Stimulated activated CD4-positive, alpha-beta T cell treated with anti-CD3 and anti-CD28 coated beads, TNF-alpha, amount 100 ng/mL, for 1 hour (primary cell): ENCODE measurements around the gene FAM20C.

Experiments
- DNase-seq, 3 donors: peaks; one replicate each; pipeline ENCODE4 v3.0.0-alpha.2; 2020; ENCODE audit warnings: low read depth in 3 of 3, low spot score in 1 of 3

FAM20C gene

DNA sequence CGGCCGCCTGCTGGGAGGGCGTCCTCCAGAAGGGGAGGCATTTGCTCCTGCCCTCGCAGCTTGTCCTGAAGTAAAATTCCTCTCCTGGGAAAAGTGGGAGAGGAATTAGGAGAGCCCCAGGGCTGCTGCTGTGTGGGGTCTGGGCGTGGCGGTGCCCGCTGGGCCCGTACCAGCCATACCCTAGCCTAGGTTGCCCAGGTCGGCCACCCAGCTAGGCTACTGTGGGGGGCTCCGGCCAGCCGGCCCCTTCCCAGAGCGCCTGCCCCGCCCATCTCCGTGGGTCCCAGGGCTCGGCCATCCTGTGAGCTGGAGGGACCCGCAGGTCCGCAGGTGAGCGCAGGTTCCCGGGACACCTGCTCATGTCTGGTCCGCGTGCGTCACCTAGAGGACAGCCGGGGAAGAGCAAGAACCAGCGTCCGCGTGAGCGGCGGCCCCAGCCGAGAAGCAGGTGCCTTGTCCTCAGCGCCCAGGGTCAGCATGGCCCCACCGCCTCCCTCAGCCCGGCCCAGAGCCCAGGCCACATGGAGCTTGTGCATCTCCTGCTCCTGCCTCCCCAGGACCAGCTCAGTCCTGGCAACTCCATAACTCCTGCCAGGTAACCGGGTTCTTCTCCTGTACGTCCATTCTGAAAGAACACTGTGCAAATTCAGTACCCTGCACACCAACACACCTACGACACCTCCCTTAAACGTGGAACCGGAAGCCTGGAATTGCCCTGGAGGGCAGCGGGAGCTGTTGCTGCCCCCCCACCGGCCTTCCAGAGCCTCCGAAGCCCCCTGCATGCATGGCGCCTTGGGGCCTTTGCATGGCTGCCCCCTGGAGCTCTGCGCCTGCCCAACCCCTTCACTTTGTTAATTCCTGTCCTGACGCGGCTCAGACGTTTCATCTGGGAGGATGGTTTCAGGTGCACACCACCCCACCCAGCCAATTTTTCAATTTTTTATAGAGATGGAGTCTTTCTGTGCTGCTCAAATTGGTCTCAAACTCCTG is 74.8 kb downstream of the FAM20C start:
- no peak for DNase-seq

DNA sequence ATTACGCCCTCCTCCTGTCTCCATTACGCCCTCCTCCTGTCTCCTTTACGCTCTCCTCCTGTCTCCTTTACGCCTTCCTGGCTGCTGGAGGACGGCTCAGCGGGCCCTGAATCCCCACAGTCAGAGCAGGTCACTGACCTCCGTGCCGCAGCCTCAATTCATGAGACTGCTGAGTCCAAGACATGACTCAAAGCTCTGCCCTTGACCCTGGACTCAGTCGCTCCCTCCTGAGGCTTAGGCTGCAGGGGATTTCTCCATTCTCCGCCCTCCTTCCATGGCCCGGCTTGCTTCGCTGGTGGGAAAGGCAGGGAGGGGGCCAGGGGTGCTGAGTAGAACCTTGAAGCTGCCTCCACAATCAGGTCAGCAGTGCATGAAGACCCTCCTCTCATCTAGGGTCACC is 76.6 kb downstream of the FAM20C start:
- DNase-seq: no peak

- no peak for DNase-seq
Measured at GRCh38 chr7:269721-270120, 77.3 kb downstream of the FAM20C start.

DNA sequence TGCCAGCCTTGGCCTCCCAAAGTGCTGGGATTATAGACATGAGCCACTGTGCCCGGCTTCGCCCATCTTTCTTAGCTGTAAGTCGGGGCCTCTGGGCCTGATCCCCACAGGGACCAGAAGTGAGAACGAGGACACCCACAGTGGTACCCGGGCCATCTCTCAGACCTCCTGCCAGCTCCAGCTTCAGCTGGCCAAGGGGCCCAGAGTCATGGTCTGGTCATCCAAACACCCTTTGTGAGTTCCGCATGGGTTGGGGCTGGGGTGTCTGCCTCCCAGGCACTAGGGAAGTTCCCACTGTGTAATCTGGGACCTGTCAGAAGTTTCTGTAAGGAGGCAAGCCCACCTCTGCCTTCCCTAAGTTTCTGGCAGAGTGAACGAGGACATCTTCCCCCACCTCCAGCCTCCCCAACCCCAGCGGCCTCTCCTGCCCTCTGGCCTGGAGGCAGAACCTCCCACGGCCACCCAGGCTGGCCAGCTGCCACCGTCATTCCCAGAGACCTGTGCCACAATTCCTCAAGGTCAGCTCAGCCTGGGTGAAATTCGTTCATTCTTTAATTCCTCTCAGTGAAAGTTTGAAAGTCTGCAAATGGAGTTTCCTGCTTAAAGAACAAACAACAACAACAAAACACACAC is 78.1 kb downstream of the FAM20C start:
- no peak for DNase-seq

DNA sequence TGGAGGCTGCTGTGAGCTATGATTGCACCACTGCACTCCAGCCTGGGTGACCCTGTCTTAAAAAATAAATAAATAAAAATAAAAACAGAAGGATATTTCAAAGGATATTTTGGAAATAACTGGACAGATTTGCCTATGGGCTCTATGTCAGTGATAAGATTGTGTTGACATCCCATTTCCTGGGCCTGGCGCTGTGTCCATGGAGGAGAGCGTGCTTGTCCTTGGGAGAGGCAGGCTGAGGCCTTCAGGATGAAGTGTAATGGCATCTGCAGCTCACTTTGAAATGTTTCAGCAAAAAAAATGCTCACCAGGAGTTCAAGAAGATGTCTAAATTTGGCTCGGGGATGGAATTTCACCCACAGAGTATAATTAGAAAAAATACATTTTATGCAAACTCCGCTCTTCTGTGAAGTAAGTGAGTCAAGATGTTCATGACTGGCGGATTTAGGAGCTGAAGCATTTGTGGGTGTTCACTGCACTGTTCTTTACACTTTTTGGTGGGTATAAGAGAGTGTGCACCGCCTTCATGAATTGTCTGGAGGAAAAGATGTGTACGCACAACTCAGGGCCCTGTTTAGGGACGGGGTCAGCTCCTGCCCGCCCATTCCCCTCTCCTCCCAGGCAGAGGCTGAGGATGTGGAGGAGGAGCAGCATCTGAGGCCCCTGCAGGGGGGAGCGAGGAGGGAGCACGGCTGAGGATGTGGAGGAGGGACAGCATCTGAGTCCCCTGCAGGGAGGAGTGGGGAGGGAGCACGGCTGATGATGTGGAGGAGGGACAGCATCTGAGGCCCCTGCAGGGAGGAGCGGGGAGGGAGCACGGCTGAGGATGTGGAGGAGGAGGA is 79.1 kb downstream of the FAM20C start:
- no peak for DNase-seq

GRCh38 chr7:272108-272615 is 79.8 kb downstream of the FAM20C start:
- no peak for DNase-seq

DNA sequence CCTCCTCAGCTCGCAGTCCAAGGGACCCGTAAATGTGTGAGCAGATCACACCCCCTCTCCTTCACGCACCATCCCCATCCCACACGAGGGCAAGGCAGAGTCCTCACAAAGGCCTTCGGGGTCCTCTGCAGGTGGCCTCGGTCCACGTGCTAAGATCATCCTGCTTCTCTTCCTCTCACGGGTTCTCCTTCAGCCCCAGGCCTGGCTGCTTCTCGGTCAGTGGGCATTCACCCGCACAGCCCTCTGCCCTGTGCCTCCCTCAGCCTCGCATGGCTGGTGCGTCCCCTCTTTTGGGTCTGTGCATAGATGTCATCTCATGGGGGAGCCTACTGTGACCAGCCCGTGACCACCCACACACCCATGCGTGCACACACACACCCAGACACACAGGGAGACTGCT is 80.3 kb downstream of the FAM20C start:
- DNase-seq: no peak

DNA sequence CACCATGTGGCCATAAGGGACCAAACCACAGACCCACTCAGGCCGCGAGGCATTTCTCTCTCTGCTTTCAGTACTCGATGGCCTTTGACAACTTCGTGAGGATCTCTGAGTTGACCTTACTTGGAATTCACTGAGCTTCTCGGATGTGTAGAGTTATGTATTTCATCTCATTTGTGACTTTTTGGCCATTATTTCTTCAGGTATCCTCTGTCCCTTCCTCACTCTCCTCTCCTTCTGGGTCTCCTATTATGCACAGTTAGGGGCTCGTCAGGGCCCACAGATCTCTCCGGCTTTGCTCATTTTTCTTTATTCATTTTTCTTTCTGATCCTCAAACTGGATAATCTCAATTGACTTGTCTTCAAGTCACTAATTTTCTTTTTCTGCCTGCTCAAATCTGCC is 81.0 kb downstream of the FAM20C start:
- DNase-seq: no peak

DNA sequence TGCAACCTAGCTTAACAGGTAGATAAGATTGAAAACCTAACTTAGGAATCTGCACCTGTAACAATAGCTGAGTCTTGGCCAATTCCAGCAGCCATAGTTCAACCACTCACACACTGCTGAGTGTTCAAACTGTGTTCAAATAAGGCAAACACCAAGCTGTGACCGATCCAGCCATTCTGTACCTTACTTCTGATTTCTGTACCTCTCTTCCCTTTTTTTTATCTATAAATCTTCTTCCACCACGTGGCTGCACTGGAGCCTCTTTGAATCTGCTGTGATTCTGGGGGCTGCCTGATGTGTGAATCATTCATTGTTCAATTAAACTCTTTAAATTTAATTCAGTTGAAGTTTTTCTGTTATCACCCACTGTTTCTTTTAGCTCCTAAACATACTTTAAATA is 81.9 kb downstream of the FAM20C start:
- DNase-seq: no peak

- no peak for DNase-seq
Measured at GRCh38 chr7:276230-276835, 84.0 kb downstream of the FAM20C start.

DNA sequence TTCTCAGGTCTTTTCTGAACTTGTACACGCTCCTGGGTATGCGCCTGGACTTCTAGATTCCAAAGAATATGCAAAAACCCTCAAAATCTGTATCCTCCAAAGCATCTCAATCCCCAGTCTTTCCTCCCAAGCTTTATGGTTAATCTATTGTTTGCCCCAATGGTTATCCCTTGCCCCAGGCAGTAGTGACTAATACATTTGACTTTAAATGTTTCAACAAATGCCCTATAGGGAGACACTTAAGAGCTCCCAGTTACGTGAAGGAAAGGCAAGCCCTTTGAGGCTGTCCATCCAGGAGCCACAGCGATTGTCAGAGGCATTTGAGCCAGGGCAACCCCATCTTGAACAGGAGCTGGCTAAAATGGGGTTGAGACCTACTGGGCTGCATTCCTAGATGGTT is 84.9 kb downstream of the FAM20C start:
- DNase-seq: no peak

DNA sequence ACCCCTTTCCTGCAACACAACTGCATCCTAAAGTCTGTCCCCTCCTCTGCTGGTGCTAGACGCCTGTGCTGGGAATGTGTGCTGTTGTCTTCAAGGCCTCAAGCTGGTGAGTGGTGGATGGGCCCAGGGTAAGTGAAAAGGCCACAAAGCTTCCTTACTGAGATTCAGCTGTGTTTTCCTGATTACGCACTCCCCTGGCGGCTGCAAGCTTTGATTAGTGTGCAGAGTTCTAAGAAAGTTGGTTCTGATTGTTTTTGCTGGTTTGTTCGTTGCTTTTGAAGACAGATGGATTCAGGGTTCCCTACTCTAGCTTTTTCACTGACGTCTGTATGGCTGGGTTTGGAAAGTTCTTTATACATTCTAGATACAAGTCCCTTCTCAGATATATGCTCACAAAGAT is 85.7 kb downstream of the FAM20C start:
- no peak for DNase-seq

DNA sequence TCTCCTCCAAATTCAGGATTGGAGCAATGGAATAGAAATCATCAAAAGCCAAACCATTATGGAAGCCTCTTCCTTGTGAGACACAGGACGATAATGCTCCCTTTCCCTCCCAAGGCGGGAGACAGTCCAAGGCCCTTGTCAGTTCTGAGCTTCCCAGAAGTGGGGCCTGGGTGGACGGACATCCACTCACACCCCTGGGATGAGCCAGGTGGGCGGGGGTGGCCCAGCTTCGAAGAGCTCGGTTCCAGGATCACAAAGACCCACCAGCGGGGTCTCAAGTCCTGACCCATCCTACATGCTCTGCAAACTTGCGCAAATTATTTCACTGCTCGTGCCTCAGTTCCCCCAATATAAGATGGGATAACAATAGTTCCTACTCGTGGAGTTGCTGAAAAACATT is 87.5 kb downstream of the FAM20C start:
- no peak for DNase-seq

DNA sequence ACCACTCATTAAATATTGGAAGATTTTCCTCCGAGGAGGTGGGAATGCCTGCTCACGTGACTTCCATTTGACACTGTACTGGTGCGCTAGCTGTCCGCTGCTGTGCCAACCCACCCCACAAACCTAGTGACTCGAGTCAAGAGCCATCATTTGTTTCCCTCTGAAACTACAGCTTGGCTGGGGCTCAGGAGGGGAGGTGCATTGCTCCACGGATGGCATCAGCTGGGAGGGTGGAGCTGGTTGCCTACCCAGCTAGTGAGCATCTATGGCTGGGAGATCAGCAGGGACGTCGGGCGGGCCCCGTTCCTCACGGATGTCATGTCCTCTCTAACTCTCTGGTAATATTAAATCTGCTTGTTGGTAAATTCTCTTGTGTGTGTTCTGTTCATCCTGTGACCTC is 88.1 kb downstream of the FAM20C start:
- no peak for DNase-seq

- no peak for DNase-seq
Measured at GRCh38 chr7:281637-282036, 89.3 kb downstream of the FAM20C start.

GRCh38 chr7:282621-283020 is 90.2 kb downstream of the FAM20C start:
- DNase-seq: no peak

GRCh38 chr7:284762-285722 is 92.7 kb downstream of the FAM20C start:
- DNase-seq: no peak

DNA sequence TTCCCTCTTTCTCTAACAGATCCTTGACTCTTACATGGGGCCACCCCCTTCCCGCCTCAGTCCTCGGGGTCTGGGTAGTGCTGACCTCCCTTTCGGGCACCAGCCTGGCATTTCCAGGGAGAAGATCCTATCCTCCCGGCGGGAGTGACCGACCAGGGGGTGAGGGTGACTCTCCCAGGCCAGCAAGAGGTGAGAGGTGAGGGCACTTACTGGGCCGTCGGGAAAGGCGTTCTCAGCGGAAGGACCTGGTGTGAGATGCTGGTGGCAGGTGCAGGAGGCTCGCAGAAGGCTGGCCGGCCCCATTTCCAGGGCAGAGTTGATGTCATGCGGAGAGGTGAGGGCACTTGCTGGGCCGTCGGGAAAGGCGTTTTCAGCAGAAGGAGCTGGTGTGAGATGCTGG is 93.4 kb downstream of the FAM20C start:
- no peak for DNase-seq

- DNase-seq: no peak
Measured at GRCh38 chr7:286266-286665, 93.9 kb downstream of the FAM20C start.

GRCh38 chr7:288671-289101 is 96.3 kb downstream of the FAM20C start:
- no peak for DNase-seq
